CD14-positive monocyte (primary cell): ENCODE measurements around the gene DDX20. TPM values are rescaled to one million over a fixed set of nuclear protein-coding genes. Genes with fewer than 3 reads are reported as not detected.

Source experiments
- DNase-seq, 3 donors: peaks; one replicate each; pipeline ENCODE4 v3.0.0-alpha.2; 2011 to 2022
- H2AFZ ChIP-seq: 2 replicates; pipeline ENCODE4 v1.6.0; 2012; ENCODE audit warnings: mild to moderate bottlenecking, low read depth, low read length, inconsistent platforms; ENCODE audit not compliant: insufficient read depth, poor library complexity, severe bottlenecking
- H3K27ac ChIP-seq, 2 donors: 1 replicate in 1 of 2; 2 replicates in 1 of 2; pipeline ENCODE4 v1.5.1; 2012 to 2013; ENCODE audit warnings: low read length in 2 of 2, control low read depth in 1 of 2, inconsistent platforms in 1 of 2, low read depth in 1 of 2, mild to moderate bottlenecking in 1 of 2
- H3K27me3 ChIP-seq, 2 donors: one replicate each; pipeline versions ENCODE4 v1.6.0 to v1.6.1; 2011 to 2013; ENCODE audit warnings: low read length in 2 of 2; ENCODE audit not compliant: control insufficient read depth in 2 of 2, insufficient read depth in 2 of 2
- H3K36me3 ChIP-seq, 2 donors: replicated peaks in 1 of 2; 1 replicate in 1 of 2; 2 replicates in 1 of 2; pipeline versions ENCODE4 v1.5.1 to v1.6.1; 2012 to 2013; ENCODE audit warnings: low read length in 2 of 2, control low read depth in 1 of 2, inconsistent platforms in 1 of 2, mild to moderate bottlenecking in 1 of 2; ENCODE audit not compliant: insufficient read depth in 2 of 2, control insufficient read depth in 1 of 2
- H3K4me1 ChIP-seq, 2 donors: 1 replicate in 1 of 2; 2 replicates in 1 of 2; pipeline versions ENCODE4 v1.5.1 to v1.6.1; 2012 to 2013; ENCODE audit warnings: low read length in 2 of 2, control low read depth in 1 of 2, inconsistent platforms in 1 of 2, mild to moderate bottlenecking in 1 of 2, moderate library complexity in 1 of 2; ENCODE audit not compliant: insufficient read depth in 2 of 2, control insufficient read depth in 1 of 2
- H3K4me2 ChIP-seq: replicated peaks from 2 replicates; pipeline ENCODE3; 2012; ENCODE audit warnings: low read length, moderate library complexity, mild to moderate bottlenecking; ENCODE audit not compliant: poor library complexity, severe bottlenecking; ENCODE audit errors: extremely low read depth
- H3K4me3 ChIP-seq, 3 experiments: fragments of 200-600 bp in 1 of 3; sonication (generic) in 1 of 3; replicated peaks in 1 of 3; 1 replicate in 2 of 3; 2 replicates in 1 of 3; pipeline ENCODE4 v1.5.1; 2011 to 2013; ENCODE audit warnings: low read length in 3 of 3, mild to moderate bottlenecking in 3 of 3, control low read depth in 2 of 3, low read depth in 2 of 3, inconsistent platforms in 1 of 3, moderate library complexity in 1 of 3
- H3K79me2 ChIP-seq: 2 replicates; pipeline ENCODE4 v1.6.0; 2012; ENCODE audit warnings: mild to moderate bottlenecking, control low read depth, inconsistent platforms, low read length, moderate library complexity; ENCODE audit not compliant: insufficient read depth
- H3K9ac ChIP-seq: 2 replicates; pipeline ENCODE4 v1.6.0; 2017; ENCODE audit warnings: low read length, mild to moderate bottlenecking; ENCODE audit not compliant: insufficient read depth, poor library complexity, severe bottlenecking
- H3K9me3 ChIP-seq, 2 donors: replicated peaks in 1 of 2; 1 replicate in 1 of 2; 2 replicates in 1 of 2; pipeline versions ENCODE4 v1.5.1 to v1.6.1; 2012 to 2013; ENCODE audit warnings: low read length in 2 of 2, control low read depth in 1 of 2; ENCODE audit not compliant: control insufficient read depth in 1 of 2, insufficient read depth in 1 of 2
- H4K20me1 ChIP-seq: 2 replicates; pipeline ENCODE4 v1.6.0; 2012; ENCODE audit warnings: mild to moderate bottlenecking, low read length, control low read depth, moderate library complexity; ENCODE audit not compliant: insufficient read depth
- H3K27ac Mint-ChIP-seq, 7 donors: one replicate each; pipeline ENCODE4 v1.8.0; 2020; ENCODE audit warnings: mild to moderate bottlenecking in 7 of 7, mixed read lengths in 7 of 7, moderate library complexity in 6 of 7, inconsistent platforms in 2 of 7
- H3K27me3 Mint-ChIP-seq, 3 donors: one replicate each; pipeline ENCODE4 v1.8.0; 2021 to 2022; ENCODE audit warnings: low read depth in 3 of 3, mild to moderate bottlenecking in 3 of 3, mixed read lengths in 3 of 3, moderate library complexity in 3 of 3, inconsistent platforms in 1 of 3
- H3K36me3 Mint-ChIP-seq, 2 donors: one replicate each; pipeline ENCODE4 v1.8.0; 2020; ENCODE audit warnings: mixed read lengths in 2 of 2, inconsistent platforms in 1 of 2, mild to moderate bottlenecking in 1 of 2
- H3K4me1 Mint-ChIP-seq: one replicate; pipeline ENCODE4 v1.8.0; 2020; ENCODE audit warnings: mild to moderate bottlenecking, mixed read lengths
- H3K4me3 Mint-ChIP-seq, 2 donors: one replicate each; pipeline ENCODE4 v1.8.0; 2020; ENCODE audit warnings: mild to moderate bottlenecking in 2 of 2, mixed read lengths in 2 of 2, moderate library complexity in 1 of 2
- H3K9me3 Mint-ChIP-seq, 7 donors: one replicate each; pipeline ENCODE4 v1.8.0; 2020 to 2022; ENCODE audit warnings: mixed read lengths in 7 of 7, mild to moderate bottlenecking in 6 of 7, moderate library complexity in 6 of 7, inconsistent platforms in 2 of 7
- CTCF ChIP-seq: fragments of 200-600 bp; IDR thresholded peaks from one replicate; pipeline ENCODE4 v1.8.0; 2022; ENCODE audit warnings: antibody characterized with exemption, mild to moderate bottlenecking
- WGBS: methylation state at CpG from one replicate; pipeline ENCODE4 v1.1.5; 2013; ENCODE audit warnings: missing lambda C conversion rate; ENCODE audit not compliant: insufficient coverage; 5-methylcytosine and 5-hydroxymethylcytosine counted together
- intact Hi-C, 2 donors: fragments of 100-400 bp; cut with micrococcal nuclease; formaldehyde crosslinking; loops; one replicate each; pipeline versions ENCODE4 v1.15.0 to v1.15.1; 2023
- polyA plus RNA-seq, 3 donors: library from polyadenylated mRNA; depleted of rRNA in 1 of 3; unstranded in 2 of 3; stranded (reverse) in 1 of 3; fragments of 300-500 nt in 2 of 3; fragments of >200 nt in 1 of 3; fragmentation: Illumina TruSeq in 2 of 3; gene quantifications; 1 replicate in 2 of 3; 2 replicates in 1 of 3; pipeline ENCODE4 v1.2.3, GENCODE V29; 2012 to 2021

Gene DDX20
- polyA plus RNA-seq, 3 donors: 3.1 to 4.1 (median 4.0) TPM

GRCh38 chr1:111723871-111724270 is 31.8 kb upstream of the DDX20 start:
- Mint-ChIP-seq H3K36me3 (peaks cover 13 to 14% of the 10 kb centered on the region in 2 donors), H3K4me3 (no peak overlapping the region), H3K27me3 (peaks cover 0 to 5% (median 1%) of the 10 kb centered on the region in 3 donors), H3K27ac (peak overlapping the region in 1 of 7 donors; percentile 14), H3K4me1 (peaks cover 31% of the 10 kb centered on the region), H3K9me3 (no peaks in the 10 kb centered on the region)
- intact Hi-C loops: no loop called here
- Histone ChIP-seq H2AFZ (no peak overlapping the region), H3K36me3 (peaks cover 3 to 11% of the 10 kb centered on the region in 2 donors), H3K4me3 (no peak overlapping the region), H3K9me3 (no peaks in the 10 kb centered on the region), H3K79me2 (no peaks in the 10 kb centered on the region), H3K4me2 (no peak overlapping the region), H3K4me1 (peaks cover 12 to 26% of the 10 kb centered on the region in 2 donors), H3K9ac (no peak overlapping the region), H3K27ac (no peak overlapping the region), H4K20me1 (peaks cover 26% of the 10 kb centered on the region), H3K27me3 (no peaks in the 10 kb centered on the region)
- WGBS: no CpG with 5 or more reads among the region's 1 CpG
- DNase-seq: no peak
- TF ChIP-seq CTCF: no peak

GRCh38 chr1:111725192-111725591 is 30.5 kb upstream of the DDX20 start:
- H3K9me3 Mint-ChIP-seq: no peaks in the 10 kb centered on the region
- Histone ChIP-seq H3K27me3 (no peaks in the 10 kb centered on the region), H3K4me1 (peaks cover 5 to 18% of the 10 kb centered on the region in 2 donors), H3K36me3 (peaks cover 3 to 11% of the 10 kb centered on the region in 2 donors), H3K27ac (no peak overlapping the region), H2AFZ (no peak overlapping the region), H3K79me2 (no peaks in the 10 kb centered on the region), H4K20me1 (peaks cover 21% of the 10 kb centered on the region), H3K4me3 (no peak overlapping the region), H3K4me2 (no peak overlapping the region), H3K9ac (no peak overlapping the region), H3K9me3 (no peaks in the 10 kb centered on the region)
- H3K27ac Mint-ChIP-seq: no peak overlapping the region
- peaks cover 0 to 5% (median 1%) of the 10 kb centered on the region in 3 donors for H3K27me3 Mint-ChIP-seq
- H3K4me1 Mint-ChIP-seq: peaks cover 25% of the 10 kb centered on the region
- peaks cover 15% of the 10 kb centered on the region in 2 donors for H3K36me3 Mint-ChIP-seq
- no peak overlapping the region for H3K4me3 Mint-ChIP-seq
- 78% methylated on average over 1 of the region's 5 CpGs for WGBS
- no peak for DNase-seq
- intact Hi-C loops: no loop called here
- no peak for TF ChIP-seq CTCF
